K562 (cell line): ENCODE data around the gene BCORL1. TPM values are rescaled to one million over a fixed set of nuclear protein-coding genes. Genes with fewer than 3 reads are reported as not detected.

Experiments used
- ATAC-seq: fragments of 200-7000 bp; cut with Tn5 transposase; 3 replicates; pipeline ENCODE4 v1.9.1; 2020; ENCODE audit warnings: moderate library complexity
- BruUV-seq: library from RNA; stranded (reverse); fragments of 400-500 nt; replicated peaks from 2 replicates; lab custom pipeline; 2021; lab: Mats Ljungman, UMichigan
- CTCF ChIA-PET: fragments of 300-600 bp; formaldehyde crosslinking; extraction: SDS; loops from one replicate; lab custom pipeline; 2021; ENCODE audit warnings: low intra/inter-chr PET ratio; lab: Yijun Ruan, JAX
- POLR2A ChIA-PET: fragments of 300-600, 350-650 bp; sonication (Branson Sonifier 250); formaldehyde crosslinking; extraction: SDS; loops from one replicate; lab custom pipeline; 2021; ENCODE audit warnings: antibody characterized with exemption, inconsistent platforms; lab: Yijun Ruan, JAX
- DNase-seq, 4 experiments: peaks; one replicate each; pipeline versions ENCODE4 v3.0.0 to v3.0.0-alpha.2; 2011 to 2018; ENCODE audit warnings: low spot score in 3 of 4, mixed read lengths in 3 of 4; ENCODE audit errors: extremely low read depth in 1 of 4
- FAIRE-seq: peaks from 2 replicates; lab custom pipeline; 2011; peaks lifted over from hg19 to GRCh38; lab: Jason Lieb, UNC
- H2AFZ ChIP-seq: 2 replicates; pipeline ENCODE4 v1.6.0; 2011; ENCODE audit warnings: low read depth, low read length, control low read depth, inconsistent platforms
- H3K27ac ChIP-seq: fragments of 200-600 bp; 3 replicates; pipeline ENCODE4 v1.8.0; 2011; ENCODE audit warnings: low read depth, mild to moderate bottlenecking, control low read depth, inconsistent platforms, low read length, moderate library complexity, mixed read lengths; ENCODE audit errors: extremely low read depth
- H3K27me3 ChIP-seq, 2 experiments: fragments of 300-600 bp in 1 of 2; 2 replicates in 1 of 2; 3 replicates in 1 of 2; pipeline versions ENCODE4 v1.6.0 to v1.8.0; 2011; ENCODE audit warnings: inconsistent platforms in 2 of 2, low read length in 2 of 2, mild to moderate bottlenecking in 1 of 2, mixed read lengths in 1 of 2, moderate library complexity in 1 of 2; ENCODE audit not compliant: control insufficient read depth in 2 of 2, insufficient read depth in 2 of 2
- H3K36me3 ChIP-seq: fragments of 300-600 bp; 3 replicates; pipeline ENCODE4 v1.8.0; 2011; ENCODE audit warnings: mild to moderate bottlenecking, low read length, inconsistent platforms; ENCODE audit not compliant: control insufficient read depth, insufficient read depth
- H3K4me1 ChIP-seq, 2 experiments: fragments of 200-600 bp in 1 of 2; replicated peaks in 1 of 2; 2 replicates in 1 of 2; 3 replicates in 1 of 2; pipeline versions ENCODE4 v1.5.1 to v1.8.0; 2011; ENCODE audit warnings: inconsistent platforms in 2 of 2, low read length in 2 of 2, mild to moderate bottlenecking in 1 of 2, mixed read lengths in 1 of 2, moderate library complexity in 1 of 2; ENCODE audit not compliant: control insufficient read depth in 2 of 2, insufficient read depth in 2 of 2
- H3K4me2 ChIP-seq: 2 replicates; pipeline ENCODE4 v1.6.1; 2011; ENCODE audit warnings: low read length, control low read depth, inconsistent platforms, mixed read lengths; ENCODE audit not compliant: insufficient read depth
- H3K4me3 ChIP-seq: fragments of 200-600 bp; sonication (generic), shearing (Covaris generic); 2 replicates; pipeline ENCODE4 v1.5.1; 2016; ENCODE audit warnings: control low read depth, inconsistent platforms
- H3K79me2 ChIP-seq: fragments of 200-600 bp; 3 replicates; pipeline ENCODE4 v1.8.0; 2011; ENCODE audit warnings: low read length, inconsistent platforms; ENCODE audit not compliant: control insufficient read depth, insufficient read depth
- H3K9ac ChIP-seq, 2 experiments: 2 replicates each; pipeline versions ENCODE4 v1.6.0 to v1.6.1; 2011; ENCODE audit warnings: low read depth in 2 of 2, low read length in 2 of 2, control low read depth in 1 of 2, inconsistent platforms in 1 of 2, mild to moderate bottlenecking in 1 of 2, mixed read lengths in 1 of 2; ENCODE audit not compliant: insufficient read depth in 1 of 2
- H3K9me1 ChIP-seq: one replicate; pipeline ENCODE4 v1.6.0; 2011; ENCODE audit warnings: inconsistent platforms, mild to moderate bottlenecking, low read length, moderate library complexity; ENCODE audit not compliant: control insufficient read depth, insufficient read depth
- H3K9me3 ChIP-seq: replicated peaks from 2 replicates; pipeline ENCODE4 v1.5.1; 2011; ENCODE audit warnings: low read depth, low read length, inconsistent platforms; ENCODE audit not compliant: control insufficient read depth, insufficient read depth
- H4K20me1 ChIP-seq: replicated peaks from 2 replicates; pipeline ENCODE4 v1.6.1; 2011; ENCODE audit warnings: low read length, inconsistent platforms, mixed read lengths; ENCODE audit not compliant: control insufficient read depth, insufficient read depth
- CREB1 ChIP-seq, 2 experiments: sonication (generic) in 1 of 2; formaldehyde crosslinking in 1 of 2; IDR thresholded peaks; 2 replicates each; pipeline versions ENCODE4 v1.6.1 to v1.8.0; 2012 to 2022; ENCODE audit warnings: inconsistent platforms in 1 of 2, mild to moderate bottlenecking in 1 of 2, missing genetic modification reagents in 1 of 2, moderate library complexity in 1 of 2
- MAX ChIP-seq: sonication (generic); formaldehyde crosslinking; IDR thresholded peaks from 2 replicates; pipeline ENCODE4 v1.9.0; 2022; ENCODE audit warnings: mild to moderate bottlenecking, missing genetic modification reagents
- NFE2L1 ChIP-seq: fragments of 450-650 bp; IDR thresholded peaks from 2 replicates; pipeline ENCODE4 v1.6.1; 2016; ENCODE audit warnings: missing genetic modification characterization, low read depth, mild to moderate bottlenecking, missing compliant biosample characterization, moderate library complexity, borderline replicate concordance
- RBM25 ChIP-seq: fragments of 200-400 bp; formaldehyde crosslinking; IDR thresholded peaks from 2 replicates; pipeline ENCODE4 v1.6.1; 2018; ENCODE audit warnings: low read length, low read depth, moderate library complexity; ENCODE audit not compliant: severe bottlenecking
- WGBS: fragments of 100-300 bp; shearing (Covaris generic); methylation state at CpG from one replicate; pipeline ENCODE4 v1.1.6; 2016; ENCODE audit warnings: low coverage, mixed read lengths; ENCODE audit not compliant: insufficient coverage; ENCODE audit errors: missing lambda C conversion rate; 5-methylcytosine and 5-hydroxymethylcytosine counted together
- in situ Hi-C: fragments of 300-500 bp; cut with MboI; formaldehyde crosslinking; loops from 4 replicates; pipeline ENCODE4 v1.15.0; 2018; ENCODE audit warnings: inconsistent platforms, mixed read lengths
- intact Hi-C: fragments of 100-400 bp; cut with micrococcal nuclease; formaldehyde crosslinking; loops from 2 replicates; pipeline ENCODE4 v1.14.2; 2022
- polyA plus RNA-seq, 8 experiments: library from polyadenylated mRNA; depleted of rRNA in 4 of 8; stranded (reverse) in 5 of 8; unstranded in 3 of 8; fragments of >200 nt; fragmentation: Nextera tagmentation in 2 of 8; fragmentation: Illumina TruSeq in 1 of 8; extraction: Ambion mirVana in 2 of 8; extraction: Trizol in 1 of 8; gene quantifications; 2 replicates each; pipeline versions ENCODE4 v1.2.1 to v1.2.3, GENCODE V29; 2011 to 2014; ENCODE audit warnings: inconsistent platforms in 1 of 8, missing spikeins in 1 of 8
- total RNA-seq, 7 experiments: library from RNA; depleted of rRNA in 6 of 7; stranded (reverse); fragments of >200 nt in 6 of 7; fragmentation: Illumina TruSeq in 2 of 7; extraction: Trizol in 2 of 7; gene quantifications; 2 replicates each; pipeline versions ENCODE4 v1.2.1 to v1.2.3, GENCODE V29; 2011 to 2021; ENCODE audit warnings: low replicate concordance in 1 of 7

BCORL1 gene
- total and polyA plus RNA-seq, 9 of the 15 experiments (the other 6 are each of a cell fraction or from before 2014, with no cell fraction given), result 0.48 to 29.6 (median 2.1) TPM

GRCh38 chrX:129965166-129965565, 17.3 kb upstream of the BCORL1 start (continued):
- no peak for TF ChIP-seq NFE2L1 (tag)

- Histone ChIP-seq H3K9me1 (no peaks in the 10 kb centered on the region), H3K4me3 (no peak overlapping the region), H3K9me3 (no peaks in the 10 kb centered on the region), H3K36me3 (no peaks in the 10 kb centered on the region), H3K27ac (no peak overlapping the region), H3K27me3 (no peaks in the 10 kb centered on the region), H3K9ac (no peak overlapping the region), H3K79me2 (no peaks in the 10 kb centered on the region), H4K20me1 (no peaks in the 10 kb centered on the region), H2AFZ (no peak overlapping the region), H3K4me1 (peaks cover 0 to 5% of the 10 kb centered on the region in 2 experiments; a peak in 3 of 5 replicates), H3K4me2 (no peak overlapping the region)
- FAIRE-seq (no peak), DNase-seq (no peak), ATAC-seq (no peak)
- 17% methylated on average over 1 of the region's 3 CpGs for WGBS
- no TSS peak for BruUV-seq
- TF ChIP-seq CREB1 (IDR thresholded peaks at IDR 0.05), result no peak
- TF ChIP-seq CREB1 (CRISPR knock-in tag; IDR thresholded peaks at IDR 0.05), result no peak
- TF ChIP-seq RBM25, result peak; percentile 61
- no peak for TF ChIP-seq MAX (CRISPR knock-in tag)
- intact Hi-C loops (no loop called here), in situ Hi-C loops (no loop called here)
- ChIA-PET POLR2A (interaction anchor here (0.7 kb wide), 1 partner anchor 9 kb away, joined by 4 read pairs; no protein-coding TSS in a partner anchor), CTCF (no interaction called here)
Measured at GRCh38 chrX:129968968-129969367, 13.5 kb upstream of the BCORL1 start.
